ENCODE data around the gene NSDHL.
"Not testable (repeated sequence)": the region's sequence is repeated elsewhere in the genome, so short reads cannot be mapped to it uniquely, and the experiment has no call there.

The NSDHL gene

GRCh38 chrX:152895724-152896420 lies 65.0 kb downstream of the NSDHL start:
- DNase-seq: no peak

DNA sequence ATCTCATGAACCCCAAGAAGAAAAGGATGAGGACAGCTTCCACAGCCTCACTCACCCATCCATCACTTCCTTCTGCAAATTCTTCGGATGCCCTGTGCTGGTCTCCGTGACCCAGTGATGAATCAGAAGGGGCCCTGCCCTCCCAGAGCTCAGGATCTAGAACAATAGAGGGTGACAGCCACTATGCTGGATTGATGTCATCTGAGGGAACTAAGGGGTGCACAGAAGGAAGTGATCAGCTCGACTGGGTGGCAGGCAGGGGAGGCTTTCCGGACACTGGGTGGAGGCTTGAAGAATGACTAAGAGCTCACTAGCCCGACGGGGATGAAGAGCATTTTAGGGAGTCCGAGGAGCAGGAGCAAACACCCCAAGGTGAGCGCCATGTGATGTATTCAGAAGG lies 65.6 kb downstream of the NSDHL start:
- DNase-seq: no peak

DNA sequence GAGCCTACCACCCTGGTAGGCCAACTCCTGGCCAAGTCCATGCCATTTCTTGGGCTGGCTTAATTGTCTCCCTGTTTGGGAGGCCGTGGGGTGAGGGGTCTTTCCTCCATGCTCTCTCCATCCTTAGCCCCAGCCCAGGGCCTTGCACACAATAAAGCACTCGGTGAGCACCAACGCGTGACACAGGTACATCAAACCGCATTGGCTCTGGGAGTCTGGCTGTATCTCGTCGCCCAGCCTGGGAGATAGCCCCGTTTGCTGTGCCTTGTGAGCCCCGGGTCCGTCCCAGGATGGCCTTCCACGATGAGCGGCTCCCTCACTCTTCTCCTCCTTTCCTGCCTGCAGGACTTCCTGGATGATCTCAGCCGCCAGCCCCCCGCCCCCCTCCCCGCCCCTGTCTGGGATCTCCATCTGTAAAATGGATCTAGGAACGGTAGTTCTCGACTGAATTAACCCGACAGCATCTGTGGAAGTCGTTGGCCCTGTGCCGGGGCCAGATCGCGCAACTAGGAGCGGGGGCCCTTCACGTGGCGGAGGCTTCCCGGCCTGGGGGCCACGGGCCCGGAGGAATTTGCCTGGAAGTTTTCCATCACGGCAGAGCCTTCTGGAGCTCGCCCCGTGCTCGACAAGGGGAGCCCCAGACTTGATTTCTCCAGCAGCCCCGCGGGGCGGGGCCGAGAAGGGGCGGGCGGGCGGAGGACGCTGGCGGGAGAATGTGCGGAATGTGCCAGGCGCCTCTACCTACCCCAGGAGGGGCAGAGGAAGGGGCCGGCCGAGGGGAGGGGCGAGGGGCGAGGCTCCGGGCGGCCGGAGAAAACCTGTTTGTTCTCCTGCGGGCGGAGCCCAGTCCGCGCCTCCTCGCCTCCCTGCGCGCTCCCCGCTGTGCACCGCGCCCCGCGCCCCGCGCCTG lies 66.6 kb downstream of the NSDHL start, which contains the start of gene ZNF185:
Gene ZNF185 (plus strand): TSS at position 846 of the 910 bp plus-strand sequence. CDS start 16,423 bp downstream, outside the sequence.
- DNase-seq: peak; percentile 3

GRCh38 chrX:152898442-152898841 lies 67.6 kb downstream of the NSDHL start:
- DNase-seq: no peak

DNA sequence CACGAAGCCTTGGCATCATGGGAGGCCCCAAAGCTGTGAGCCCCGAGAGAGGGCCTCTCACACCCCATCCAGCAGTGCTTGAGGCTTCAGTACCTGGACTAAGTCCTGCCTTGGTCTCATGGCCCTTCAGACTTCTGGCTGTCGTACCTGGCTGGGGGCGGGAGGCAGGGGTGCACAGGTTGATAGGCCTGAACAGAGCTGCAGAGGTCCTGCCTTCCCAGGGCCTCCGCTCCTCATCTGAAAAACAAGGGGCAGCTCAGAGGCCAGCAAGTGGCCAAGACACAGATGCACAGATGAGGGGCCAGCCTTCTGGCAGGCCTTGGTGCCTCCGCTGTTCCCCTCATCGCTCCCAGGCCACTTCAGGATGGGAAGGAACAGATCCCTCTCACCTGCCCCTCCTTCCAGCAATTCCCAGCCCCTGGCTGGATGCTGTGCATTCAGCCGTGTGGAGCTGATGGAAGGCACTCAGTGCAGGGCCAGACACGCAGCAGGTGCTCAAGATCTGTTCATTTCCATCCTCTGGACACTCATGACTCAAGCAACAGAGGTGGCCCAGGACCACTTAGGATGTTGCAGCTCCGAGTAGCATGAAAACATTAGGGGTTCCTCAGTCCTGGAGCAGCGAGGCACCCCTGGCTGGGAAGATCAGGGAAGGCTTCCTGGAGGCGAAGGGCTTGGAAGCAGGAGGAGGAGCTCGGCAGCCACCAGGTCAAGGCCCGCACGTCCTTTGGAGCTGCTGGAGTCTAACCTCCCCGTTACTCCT lies 68.4 kb downstream of the NSDHL start:
- DNase-seq: no peak

- DNase-seq: no peak
Observed at GRCh38 chrX:152899874-152900719, 69.2 kb downstream of the NSDHL start.

- no peak for DNase-seq
Observed at GRCh38 chrX:152900937-152901445, 70.1 kb downstream of the NSDHL start.

DNA sequence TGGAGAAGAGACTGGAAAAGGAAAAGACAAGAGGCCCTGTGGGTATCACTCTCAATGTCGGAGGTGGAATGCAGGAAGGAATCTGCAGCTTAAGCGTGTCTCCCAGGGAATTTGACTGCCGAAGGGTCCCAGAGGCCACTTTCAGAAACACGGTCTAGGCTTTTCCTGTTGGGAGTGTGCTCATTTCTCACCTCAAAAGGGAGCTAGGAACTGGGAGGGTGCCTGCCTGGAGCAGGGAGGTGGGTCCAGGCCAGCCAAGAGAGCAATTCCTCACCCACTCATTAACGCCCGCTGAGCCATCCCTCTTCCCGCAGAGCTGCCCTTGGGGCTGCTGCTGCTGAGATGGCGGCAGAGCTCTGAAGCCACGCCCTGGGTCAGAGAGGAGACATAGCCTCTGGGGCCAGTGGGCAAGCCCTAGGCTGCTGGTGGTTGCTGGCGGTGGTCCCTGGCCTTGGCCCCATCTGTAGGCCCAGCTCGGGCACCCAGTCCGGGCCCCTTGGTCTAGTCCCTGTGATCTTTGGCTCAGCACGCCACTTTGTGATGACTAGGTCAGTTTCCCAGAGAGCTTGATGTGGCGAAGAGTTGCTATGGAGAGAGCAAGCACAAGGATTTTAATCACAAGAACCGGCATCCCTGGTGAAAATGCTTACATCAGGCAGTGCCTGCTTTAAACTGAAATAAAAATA lies 71.1 kb downstream of the NSDHL start:
- DNase-seq: no peak

- no peak for DNase-seq
Observed at GRCh38 chrX:152902502-152902820, 71.6 kb downstream of the NSDHL start.

- DNase-seq: no peak
Observed at GRCh38 chrX:152903589-152903988, 72.7 kb downstream of the NSDHL start.

GRCh38 chrX:152904151-152905080 lies 73.6 kb downstream of the NSDHL start:
- DNase-seq: peak; percentile 34

DNA sequence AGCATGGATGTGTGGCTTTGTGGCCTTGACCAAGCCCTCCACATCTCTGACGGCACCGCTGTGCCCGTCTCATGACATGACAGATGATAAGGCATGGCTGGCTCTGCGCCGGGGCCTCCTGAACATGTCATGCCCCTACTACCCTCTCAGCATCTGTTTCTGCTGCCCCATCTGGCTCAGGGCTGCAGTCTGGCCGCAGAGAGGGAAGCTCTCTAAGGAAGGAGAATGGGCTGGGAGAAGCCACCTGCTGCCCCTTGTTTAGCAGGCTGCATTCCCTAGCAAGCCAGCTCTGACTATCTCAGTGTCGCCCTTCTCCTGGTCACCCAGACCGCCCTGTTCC lies 74.2 kb downstream of the NSDHL start:
- no peak for DNase-seq

GRCh38 chrX:152907084-152907651 lies 76.3 kb downstream of the NSDHL start:
- DNase-seq: no peak

DNA sequence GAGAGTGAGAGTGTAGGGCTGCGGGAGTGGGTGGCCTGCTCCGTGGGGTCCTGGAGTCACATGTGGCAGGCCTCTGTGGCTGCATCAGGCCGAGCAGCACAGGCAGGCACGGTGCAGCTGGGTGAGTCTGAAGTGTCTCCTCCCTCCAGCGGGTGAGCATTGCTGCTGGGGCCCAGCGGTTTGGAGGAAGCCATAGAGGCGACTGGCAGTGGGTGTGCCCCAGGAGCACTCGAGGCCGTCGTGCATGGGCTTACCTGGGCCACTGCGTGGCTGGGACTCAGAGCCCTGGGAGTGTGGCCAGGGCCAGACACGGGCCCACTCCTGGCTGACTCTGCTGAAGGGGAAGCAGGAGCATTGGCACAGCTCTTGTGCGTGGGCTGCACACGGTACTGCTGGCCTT lies 77.6 kb downstream of the NSDHL start:
- DNase-seq: no peak

DNA sequence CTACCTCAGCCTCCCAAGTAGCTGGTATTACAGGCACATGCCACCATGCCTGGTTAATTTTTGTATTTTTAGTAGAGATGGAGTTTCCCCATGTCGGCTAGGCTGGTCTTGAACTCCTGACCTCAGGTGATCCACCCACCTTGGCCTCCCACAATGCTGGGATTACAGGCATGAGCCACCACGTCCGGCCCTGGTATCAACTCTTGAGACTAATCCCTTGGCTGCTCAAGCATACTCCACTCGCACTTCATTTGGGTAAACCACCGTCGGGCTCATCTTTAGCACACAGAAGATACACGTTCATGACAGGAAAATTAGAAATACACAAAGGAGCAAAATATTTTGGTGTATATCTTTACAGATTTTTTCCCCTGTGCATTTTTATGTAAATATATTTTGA lies 79.2 kb downstream of the NSDHL start:
- not testable (repeated sequence) for DNase-seq

DNA sequence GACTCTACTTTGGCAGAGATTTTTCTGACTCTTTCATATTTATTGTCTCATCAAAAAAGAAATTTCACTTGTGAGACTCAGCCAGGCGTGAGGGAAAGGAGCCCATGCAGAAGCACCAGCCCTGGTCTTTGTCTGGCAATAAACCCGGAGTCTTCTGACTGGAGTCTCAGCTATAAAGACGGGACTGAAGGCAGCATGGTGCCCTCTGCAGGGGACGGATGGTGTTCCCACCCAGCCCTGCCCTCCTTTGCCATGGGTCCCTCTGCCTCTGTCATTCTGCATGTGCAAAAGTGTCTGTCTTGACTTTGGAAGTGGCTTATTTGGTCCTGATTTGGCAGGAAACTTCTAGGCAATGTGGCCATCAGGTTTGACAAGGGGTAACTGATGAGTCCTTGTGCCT lies 81.2 kb downstream of the NSDHL start:
- no peak for DNase-seq

DNA sequence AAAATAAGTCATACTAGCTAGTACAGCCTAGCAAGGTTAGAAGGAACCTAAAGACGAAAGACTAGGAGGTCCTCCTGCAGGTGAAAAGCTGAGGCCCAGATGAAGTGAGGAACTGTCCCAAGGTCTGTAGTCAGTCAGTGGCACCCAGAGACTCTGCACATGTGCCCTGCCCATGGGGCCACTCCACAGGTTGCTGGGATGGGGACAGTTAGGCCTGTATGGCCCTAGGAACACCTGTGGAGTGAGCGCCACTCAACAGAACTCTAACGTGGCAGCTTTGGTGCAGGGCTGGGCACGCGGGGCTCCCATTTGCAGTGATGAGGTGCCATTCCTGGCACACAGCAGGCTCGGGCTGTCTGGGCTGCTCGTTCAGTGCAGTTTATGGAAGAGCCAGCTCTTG lies 81.8 kb downstream of the NSDHL start:
- DNase-seq: no peak

DNA sequence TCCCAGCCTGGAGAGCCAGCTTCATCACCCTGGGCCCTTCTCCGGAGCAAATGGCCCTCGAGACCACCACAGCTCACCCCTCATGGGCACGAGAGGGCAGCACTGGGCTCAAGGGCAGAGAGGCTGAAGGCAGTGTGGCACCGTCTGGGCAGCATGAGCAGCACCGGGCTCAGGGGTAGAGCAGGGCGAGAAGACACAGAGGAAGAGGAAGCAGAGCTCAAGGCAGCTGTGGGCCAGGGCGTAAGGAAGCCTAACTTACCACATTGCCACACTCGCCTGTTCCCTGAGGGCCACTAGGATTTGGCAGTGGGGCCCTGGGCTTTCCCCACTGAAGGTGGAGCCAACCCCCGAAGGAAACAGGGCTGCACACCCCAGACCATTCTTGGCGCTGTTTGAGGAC lies 82.5 kb downstream of the NSDHL start:
- DNase-seq: no peak

DNA sequence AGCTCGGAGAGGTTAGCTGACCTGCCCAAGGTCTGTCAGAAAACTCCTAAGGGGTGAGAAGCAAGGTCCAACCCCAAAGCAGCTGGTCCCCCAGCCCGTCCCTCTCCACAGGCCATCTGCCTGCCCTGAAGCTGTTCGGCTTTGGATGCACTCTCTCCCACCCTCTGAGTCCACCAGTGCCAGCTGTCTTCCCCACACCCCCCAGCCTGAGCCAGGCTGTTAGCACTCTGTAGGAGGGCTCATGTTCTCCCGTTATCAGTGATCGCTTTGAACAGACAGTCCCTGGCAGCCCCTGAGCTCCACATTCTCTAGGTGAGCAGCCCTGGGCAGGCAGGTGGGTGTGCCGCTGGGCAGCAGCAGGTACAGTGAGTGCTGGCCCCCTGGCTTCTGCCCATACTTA lies 83.0 kb downstream of the NSDHL start:
- DNase-seq: no peak

GRCh38 chrX:152915541-152916241 lies 84.8 kb downstream of the NSDHL start:
- DNase-seq: no peak

Data from stimulated activated CD4-positive, alpha-beta T cell treated with anti-CD3 and anti-CD28 coated beads, Interleukin-4, amount 100 ng/mL, for 1 hour (primary cell).